GM18520 (cell line): ENCODE measurements around the gene ADARB2.

ENCODE experiments used
- ATAC-seq: cut with Tn5 transposase; IDR thresholded peaks from one replicate; pipeline ENCODE4 v1.9.1; 2021; ENCODE audit not compliant: unreplicated experiment

ADARB2 gene

GRCh38 chr10:1154531-1155295 is 582.6 kb downstream of the ADARB2 start:
- no peak for ATAC-seq

DNA sequence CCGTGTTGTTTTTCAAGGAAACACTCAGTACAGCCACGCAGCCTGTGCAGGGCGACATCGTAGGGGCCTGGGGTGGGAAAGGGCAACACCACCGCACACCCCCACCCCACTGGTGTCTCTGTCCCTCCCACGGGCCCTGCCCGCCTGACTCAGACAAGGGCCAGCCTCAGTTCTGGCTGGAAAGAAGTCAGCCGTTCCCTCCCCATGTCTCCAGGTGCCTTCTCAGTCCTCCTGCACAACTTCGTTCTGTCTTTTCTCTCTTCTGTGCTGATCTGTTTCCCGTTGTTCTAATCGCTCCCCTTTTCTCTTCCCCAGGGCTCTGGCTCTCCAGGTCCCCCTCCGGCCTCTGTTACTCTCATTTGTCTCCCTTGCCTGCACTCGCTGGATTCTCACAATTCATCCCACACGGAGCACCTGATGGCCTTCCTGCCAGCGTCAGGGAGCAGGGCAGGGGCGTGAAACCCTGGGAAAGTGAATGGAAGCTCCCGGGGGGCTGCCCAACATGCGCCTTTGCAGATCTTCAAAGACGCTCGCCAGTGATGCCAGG is 583.4 kb downstream of the ADARB2 start:
- ATAC-seq = no peak

- ATAC-seq = no peak
Measured at GRCh38 chr10:1153251-1153763, 584.0 kb downstream of the ADARB2 start.

- ATAC-seq = no peak
Measured at GRCh38 chr10:1152386-1153250, 584.7 kb downstream of the ADARB2 start.

DNA sequence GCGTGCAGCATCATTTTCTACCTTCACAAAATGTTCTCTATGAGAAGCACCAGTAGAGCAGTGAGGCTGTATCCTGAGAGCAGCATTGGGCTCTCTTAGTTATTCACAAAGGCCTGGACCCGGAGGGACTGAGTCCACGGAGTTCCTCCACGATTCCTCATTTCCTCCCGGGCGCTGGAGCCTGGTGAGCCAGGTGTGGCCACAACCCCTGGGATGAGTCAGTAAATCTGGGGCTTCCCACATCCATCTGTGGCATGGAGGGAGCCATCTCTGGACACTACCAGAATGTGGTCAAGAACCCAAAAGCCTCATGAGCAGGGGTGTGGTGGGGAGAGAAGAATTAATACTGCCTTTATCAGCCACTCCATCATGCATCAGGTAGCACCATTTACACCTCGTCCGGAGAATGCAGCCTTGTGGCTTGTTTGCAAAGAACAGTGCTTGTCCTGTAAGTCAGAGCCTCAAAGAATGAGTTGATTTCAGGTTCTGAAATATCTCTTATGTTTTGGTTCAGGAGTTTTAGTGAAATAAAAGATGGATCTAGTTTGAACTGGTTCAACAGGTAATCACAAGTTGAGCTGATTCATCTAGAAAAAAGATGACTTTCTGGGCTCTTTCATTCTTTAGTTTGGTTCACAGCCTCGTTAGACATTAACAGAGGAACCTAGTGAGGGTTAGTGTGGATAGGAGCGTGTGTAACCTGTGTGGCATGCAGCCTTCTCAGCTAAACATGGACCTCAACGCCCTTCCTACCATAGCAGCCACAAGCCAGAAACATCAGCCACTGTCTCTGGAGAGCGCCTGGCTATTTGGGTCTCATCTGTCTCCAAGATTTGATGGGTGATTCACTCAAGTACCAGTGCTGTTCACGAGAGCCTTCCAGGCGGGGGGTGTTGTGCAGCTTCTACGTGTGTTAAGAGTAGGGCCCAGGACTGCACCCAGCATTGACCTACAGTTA is 586.0 kb downstream of the ADARB2 start:
- ATAC-seq = no peak

GRCh38 chr10:1150638-1150955 is 586.7 kb downstream of the ADARB2 start:
- ATAC-seq = no peak

- ATAC-seq = no peak
Measured at GRCh38 chr10:1149793-1150637, 587.3 kb downstream of the ADARB2 start.

DNA sequence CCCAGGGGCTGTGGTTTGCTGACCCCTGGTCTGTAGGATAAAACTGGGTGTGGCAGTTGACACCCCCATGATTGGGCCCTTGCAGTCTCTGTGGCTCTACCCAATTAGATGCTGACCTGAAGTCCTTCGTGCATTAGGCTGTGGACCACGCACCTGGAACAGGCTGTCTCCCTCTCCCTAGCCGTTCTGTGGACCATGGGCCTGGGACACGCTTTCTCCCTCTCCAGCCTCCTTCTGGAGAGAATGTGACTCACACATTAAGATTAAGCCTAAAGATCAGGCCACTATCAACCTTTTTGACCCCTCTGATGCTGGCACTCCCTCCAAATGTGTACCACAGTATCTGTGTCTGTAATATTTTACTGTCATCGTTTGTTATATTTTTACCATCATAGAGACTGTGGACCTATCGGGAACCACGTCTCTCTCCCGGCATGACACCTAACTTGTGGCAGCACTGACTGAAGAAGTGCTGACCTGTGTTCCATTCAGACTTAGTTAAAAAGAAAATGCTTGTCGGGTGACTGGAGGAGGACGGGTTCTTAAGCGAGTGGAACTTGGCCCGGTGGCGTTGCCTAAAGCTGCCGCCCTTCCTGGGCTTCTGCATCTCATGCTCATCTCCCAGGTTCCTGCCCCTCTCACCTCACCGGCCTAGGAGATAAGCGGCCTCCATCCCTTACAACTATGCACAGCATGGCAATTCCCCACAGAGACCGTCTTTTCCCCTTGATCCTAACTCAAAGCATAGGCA is 588.3 kb downstream of the ADARB2 start:
- no peak for ATAC-seq

- no peak for ATAC-seq
Measured at GRCh38 chr10:1147810-1148209, 589.5 kb downstream of the ADARB2 start.

- ATAC-seq = no peak
Measured at GRCh38 chr10:1142596-1142995, 594.7 kb downstream of the ADARB2 start.

DNA sequence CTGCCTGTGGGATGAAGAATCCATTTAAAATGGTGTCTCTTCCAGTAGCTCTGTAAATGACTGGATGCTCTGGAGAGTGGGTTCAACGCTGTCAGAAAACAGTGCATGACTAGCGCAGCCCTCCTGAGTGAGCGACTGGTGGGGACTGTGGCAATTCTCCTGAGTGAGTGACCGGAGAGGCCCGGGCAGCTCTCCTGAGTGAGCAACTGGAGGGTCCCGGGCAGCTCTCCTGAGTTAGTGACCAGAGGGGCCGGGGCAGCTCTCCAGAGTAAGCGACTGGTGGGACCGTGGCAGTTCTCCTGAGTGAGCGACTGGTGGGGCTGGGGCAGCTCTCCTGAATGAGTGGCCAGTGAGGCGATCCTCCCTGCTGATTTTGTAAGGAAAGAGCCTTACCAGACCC is 595.6 kb downstream of the ADARB2 start:
- no peak for ATAC-seq

GRCh38 chr10:1141261-1141660 is 596.1 kb downstream of the ADARB2 start:
- no peak for ATAC-seq

GRCh38 chr10:1138529-1138928 is 598.8 kb downstream of the ADARB2 start:
- no peak for ATAC-seq

DNA sequence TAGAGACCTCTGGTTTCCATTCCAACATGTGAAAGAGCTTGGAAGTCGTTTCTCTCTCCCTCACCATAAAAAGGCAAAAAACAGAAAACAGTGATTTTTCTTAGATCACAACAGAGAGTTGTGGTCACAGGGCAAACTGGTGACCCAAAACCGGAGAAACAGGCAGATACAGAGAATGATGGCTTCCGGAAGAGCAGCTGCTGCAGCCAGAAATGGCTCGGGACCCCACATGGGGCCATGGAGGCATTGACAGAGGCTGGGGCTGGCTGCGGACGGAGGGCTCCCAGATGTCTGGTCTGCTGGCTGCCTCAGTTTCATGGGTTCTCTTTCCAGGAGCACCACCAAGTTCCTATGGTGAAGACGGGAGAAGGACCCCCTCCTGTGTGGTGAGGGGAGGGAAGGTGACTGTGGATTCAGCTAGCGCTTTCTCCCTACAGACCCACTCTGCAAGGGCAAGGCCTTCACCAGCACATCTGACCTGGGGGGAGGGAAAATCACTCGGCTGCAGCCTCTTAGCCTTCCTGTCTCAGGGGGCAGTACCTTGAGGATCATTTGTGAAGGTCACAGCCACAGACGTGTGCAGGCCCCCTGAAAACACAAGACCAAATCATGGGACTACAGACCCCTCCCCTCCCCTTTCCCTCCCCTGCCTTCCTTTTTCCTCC is 599.7 kb downstream of the ADARB2 start:
- ATAC-seq = no peak

DNA sequence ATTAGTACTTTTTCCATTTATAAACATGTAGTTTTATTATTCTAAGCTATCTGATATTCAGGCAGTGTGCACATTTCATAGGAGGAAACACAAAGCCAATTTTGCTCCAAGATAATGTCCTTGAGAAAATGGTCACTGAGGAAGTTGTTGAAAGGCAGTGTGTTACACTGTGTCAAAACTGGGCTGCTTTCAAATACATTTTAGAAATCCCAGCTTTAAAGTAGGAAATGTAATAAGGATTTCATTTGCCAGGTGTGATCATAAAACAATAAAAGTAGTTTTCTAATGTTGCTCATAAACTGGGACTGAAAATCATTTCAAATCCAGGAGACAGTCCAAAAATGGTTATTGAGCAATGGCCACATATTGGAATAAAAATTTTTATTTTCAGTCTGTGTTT is 601.1 kb downstream of the ADARB2 start:
- no peak for ATAC-seq

- no peak for ATAC-seq
Measured at GRCh38 chr10:1134156-1134555, 603.2 kb downstream of the ADARB2 start.

GRCh38 chr10:1133495-1134045 is 603.8 kb downstream of the ADARB2 start:
- no peak for ATAC-seq

GRCh38 chr10:1132584-1132983 is 604.7 kb downstream of the ADARB2 start:
- ATAC-seq = no peak
